GM23248 (cell line): ENCODE results near the gene PKP3.
"Not testable (repeated sequence)": the region's sequence is repeated elsewhere in the genome, so short reads cannot be mapped to it uniquely, and the experiment has no call there.

ENCODE experiments used
- EZH2 ChIP-seq: fragments of 200-600 bp; sonication (generic); IDR thresholded peaks from 2 replicates; pipeline ENCODE4 v1.6.1; 2018; ENCODE audit warnings: antibody characterized with exemption, mild to moderate bottlenecking; ENCODE audit not compliant: insufficient read depth, poor library complexity, severe bottlenecking
- EZH2phosphoT487 ChIP-seq: fragments of 200-600 bp; sonication (generic); IDR thresholded peaks from 2 replicates; pipeline ENCODE4 v1.6.1; 2018; ENCODE audit warnings: antibody characterized with exemption, moderate library complexity, mild to moderate bottlenecking, low read depth; ENCODE audit not compliant: insufficient read depth

- not testable (repeated sequence) for TF ChIP-seq EZH2phosphoT487, EZH2
Measured at GRCh38 chr11:350033-350722, 43.8 kb upstream of the PKP3 start.
